GM11168 (cell line): ENCODE data around the gene MFAP3.

ENCODE experiments used
- in situ Hi-C: fragments of 300-500 bp; cut with MboI; formaldehyde crosslinking; loops from one replicate; pipeline ENCODE4 v1.12.0; 2022; ENCODE audit warnings: low sequenced_read_pairs; ENCODE audit not compliant: unreplicated experiment

The MFAP3 gene

GRCh38 chr5:154086641-154087040, 47.9 kb downstream of the MFAP3 start:
- in situ Hi-C loops, result no loop called here

GRCh38 chr5:154087260-154087659, 48.5 kb downstream of the MFAP3 start:
- in situ Hi-C loops, result no loop called here

GRCh38 chr5:154088801-154089200, 50.0 kb downstream of the MFAP3 start:
- in situ Hi-C loops, result no loop called here

GRCh38 chr5:154090656-154091055, 51.9 kb downstream of the MFAP3 start:
- in situ Hi-C loops, result no loop called here

- in situ Hi-C loops, result no loop called here
Measured at GRCh38 chr5:154092356-154093141, 53.8 kb downstream of the MFAP3 start.

- in situ Hi-C loops, result no loop called here
Measured at GRCh38 chr5:154093142-154093532, 54.4 kb downstream of the MFAP3 start.

- in situ Hi-C loops, result no loop called here
Measured at GRCh38 chr5:154095904-154096303, 57.1 kb downstream of the MFAP3 start.

- in situ Hi-C loops, result no loop called here
Measured at GRCh38 chr5:154097031-154097430, 58.3 kb downstream of the MFAP3 start.

- in situ Hi-C loops, result no loop called here
Measured at GRCh38 chr5:154098465-154098864, 59.7 kb downstream of the MFAP3 start.

GRCh38 chr5:154101184-154101583, 62.4 kb downstream of the MFAP3 start:
- in situ Hi-C loops, result no loop called here

- in situ Hi-C loops, result no loop called here
Measured at GRCh38 chr5:154103233-154103632, 64.5 kb downstream of the MFAP3 start.
